BE2C (cell line): ENCODE data around the gene PAM16.

Experiments
- DNase-seq: peaks from one replicate; pipeline ENCODE4 v3.0.0-alpha.2; 2020
- H3K27me3 ChIP-seq: fragments of 250-450 bp; sonication (Bioruptor Pico); 2 replicates; pipeline ENCODE4 v1.5.1; 2020; ENCODE audit warnings: mild to moderate bottlenecking
- H3K36me3 ChIP-seq: fragments of 250-450 bp; sonication (Bioruptor Pico); 2 replicates; pipeline ENCODE4 v1.5.1; 2020; ENCODE audit warnings: mild to moderate bottlenecking
- H3K4me1 ChIP-seq: fragments of 250-450 bp; sonication (Bioruptor Pico); 2 replicates; pipeline ENCODE4 v1.5.1; 2020
- H3K4me3 ChIP-seq: 2 replicates; pipeline ENCODE4 v1.5.1; 2011; ENCODE audit warnings: low read depth, low read length
- H3K9me3 ChIP-seq: fragments of 250-450 bp; sonication (Bioruptor Pico); 2 replicates; pipeline ENCODE4 v1.5.1; 2020
- TF ChIP-seq, protein P1 (sequence below): IDR thresholded peaks from 2 replicates; pipeline ENCODE4 v1.5.1; 2012; ENCODE audit warnings: mild to moderate bottlenecking, low read depth, low read length

Gene PAM16

GRCh38 chr16:4330277-4330874, 20.7 kb downstream of the PAM16 start:
- peak; percentile 90 for DNase-seq
- peaks cover 5% of the 10 kb centered on the region; the same call in 1 of the 2 replicates for H3K4me1 ChIP-seq
- no peak overlapping the region for H3K4me3 ChIP-seq

GRCh38 chr16:4328782-4329775, 22.0 kb downstream of the PAM16 start:
- H3K27me3 ChIP-seq: no peaks in the 10 kb centered on the region
- H3K36me3 ChIP-seq: no peaks in the 10 kb centered on the region
- TF ChIP-seq, protein P1, sequence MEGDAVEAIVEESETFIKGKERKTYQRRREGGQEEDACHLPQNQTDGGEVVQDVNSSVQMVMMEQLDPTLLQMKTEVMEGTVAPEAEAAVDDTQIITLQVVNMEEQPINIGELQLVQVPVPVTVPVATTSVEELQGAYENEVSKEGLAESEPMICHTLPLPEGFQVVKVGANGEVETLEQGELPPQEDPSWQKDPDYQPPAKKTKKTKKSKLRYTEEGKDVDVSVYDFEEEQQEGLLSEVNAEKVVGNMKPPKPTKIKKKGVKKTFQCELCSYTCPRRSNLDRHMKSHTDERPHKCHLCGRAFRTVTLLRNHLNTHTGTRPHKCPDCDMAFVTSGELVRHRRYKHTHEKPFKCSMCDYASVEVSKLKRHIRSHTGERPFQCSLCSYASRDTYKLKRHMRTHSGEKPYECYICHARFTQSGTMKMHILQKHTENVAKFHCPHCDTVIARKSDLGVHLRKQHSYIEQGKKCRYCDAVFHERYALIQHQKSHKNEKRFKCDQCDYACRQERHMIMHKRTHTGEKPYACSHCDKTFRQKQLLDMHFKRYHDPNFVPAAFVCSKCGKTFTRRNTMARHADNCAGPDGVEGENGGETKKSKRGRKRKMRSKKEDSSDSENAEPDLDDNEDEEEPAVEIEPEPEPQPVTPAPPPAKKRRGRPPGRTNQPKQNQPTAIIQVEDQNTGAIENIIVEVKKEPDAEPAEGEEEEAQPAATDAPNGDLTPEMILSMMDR: no peak
- H3K4me3 ChIP-seq: no peak overlapping the region
- no peak for DNase-seq
- H3K9me3 ChIP-seq: no peaks in the 10 kb centered on the region
- H3K4me1 ChIP-seq: peaks cover 9% of the 10 kb centered on the region

More at GRCh38 chr16:4330277-4330874, 20.7 kb downstream of the PAM16 start:
- TF ChIP-seq, protein P1: peak; percentile 94
- H3K27me3 ChIP-seq: no peaks in the 10 kb centered on the region
- no peaks in the 10 kb centered on the region for H3K9me3 ChIP-seq
- H3K36me3 ChIP-seq: no peaks in the 10 kb centered on the region

DNA sequence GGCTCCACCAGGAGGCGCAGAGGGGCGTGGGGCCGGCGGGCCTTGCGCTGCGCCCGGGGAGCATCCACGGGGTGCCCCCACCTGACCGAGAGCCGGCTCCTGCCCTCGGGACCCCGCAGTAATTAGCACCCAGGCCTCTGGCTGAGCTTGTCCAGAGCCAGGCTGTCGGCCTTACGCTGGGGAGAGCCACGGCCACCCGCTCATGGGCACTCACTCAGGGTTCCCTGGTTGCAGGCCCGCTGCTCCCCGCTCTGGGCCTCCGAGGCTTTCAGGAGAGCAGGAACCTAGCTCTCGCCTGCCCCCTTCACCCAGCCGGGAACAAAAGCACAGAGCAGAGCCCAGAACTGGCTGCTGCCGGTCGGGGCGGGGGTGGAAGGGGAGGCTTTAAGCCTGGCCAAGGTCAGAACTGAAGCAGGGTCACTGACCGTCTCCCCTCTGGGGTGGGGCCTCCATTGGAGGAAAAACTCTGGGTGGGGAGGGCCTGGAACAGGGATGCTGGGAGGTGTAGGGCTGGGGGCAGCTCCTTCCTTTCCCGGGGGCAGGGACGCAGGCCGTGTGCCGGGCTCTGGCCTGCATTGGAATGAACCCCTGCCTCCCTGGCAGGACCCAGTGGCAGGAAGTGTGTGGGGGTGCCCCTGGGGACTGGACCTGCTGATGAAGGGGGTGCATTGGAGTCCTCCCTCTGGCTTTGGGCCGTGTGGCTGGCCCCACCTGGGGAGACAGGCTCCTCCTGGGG, 22.9 kb downstream of the PAM16 start:
- Histone ChIP-seq H3K9me3 (no peaks in the 10 kb centered on the region), H3K4me3 (peak overlapping the region; percentile 65), H3K36me3 (no peaks in the 10 kb centered on the region), H3K27me3 (no peaks in the 10 kb centered on the region), H3K4me1 (peaks cover 16% of the 10 kb centered on the region)
- DNase-seq: peak; percentile 89
- TF ChIP-seq, protein P1: peak; percentile 70

DNA sequence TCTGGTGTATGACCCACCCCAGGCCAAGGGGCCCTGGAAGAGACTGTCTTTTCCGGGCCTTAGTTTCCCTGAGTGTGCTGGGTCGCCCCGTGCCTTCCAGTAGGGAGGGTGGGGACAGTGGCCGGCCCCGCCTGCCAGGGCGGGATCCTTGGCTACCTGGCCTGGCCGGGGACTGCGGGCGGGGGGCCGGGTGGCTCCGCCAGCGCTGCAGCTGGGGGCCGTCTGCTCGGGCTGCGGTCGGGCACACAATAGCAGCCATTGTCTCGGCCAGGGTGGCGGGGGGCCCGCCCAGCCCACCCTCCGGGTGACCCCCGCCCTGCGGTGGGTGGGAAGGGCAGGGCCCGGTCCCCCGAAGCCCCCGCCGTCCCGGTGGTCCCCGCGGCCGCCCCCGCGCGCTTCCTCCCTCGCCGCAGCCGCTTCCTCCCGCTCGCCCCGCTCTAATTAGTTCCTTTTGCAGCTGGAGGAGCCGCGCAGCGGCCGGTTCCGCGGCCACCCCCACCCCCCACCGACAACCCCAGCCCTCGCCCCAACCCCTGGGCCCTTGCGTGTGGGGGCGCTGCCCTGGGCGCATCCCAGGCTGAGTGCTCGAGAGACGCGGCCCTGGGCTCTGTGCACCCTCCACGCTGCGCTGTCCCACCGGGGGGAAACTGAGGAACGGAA, 23.6 kb downstream of the PAM16 start:
- TF ChIP-seq, protein P1: no peak
- H3K27me3 ChIP-seq: no peaks in the 10 kb centered on the region
- H3K36me3 ChIP-seq: no peaks in the 10 kb centered on the region
- DNase-seq: no peak
- H3K9me3 ChIP-seq: no peaks in the 10 kb centered on the region
- H3K4me3 ChIP-seq: peak overlapping the region; percentile 65
- H3K4me1 ChIP-seq: peaks cover 16% of the 10 kb centered on the region

DNA sequence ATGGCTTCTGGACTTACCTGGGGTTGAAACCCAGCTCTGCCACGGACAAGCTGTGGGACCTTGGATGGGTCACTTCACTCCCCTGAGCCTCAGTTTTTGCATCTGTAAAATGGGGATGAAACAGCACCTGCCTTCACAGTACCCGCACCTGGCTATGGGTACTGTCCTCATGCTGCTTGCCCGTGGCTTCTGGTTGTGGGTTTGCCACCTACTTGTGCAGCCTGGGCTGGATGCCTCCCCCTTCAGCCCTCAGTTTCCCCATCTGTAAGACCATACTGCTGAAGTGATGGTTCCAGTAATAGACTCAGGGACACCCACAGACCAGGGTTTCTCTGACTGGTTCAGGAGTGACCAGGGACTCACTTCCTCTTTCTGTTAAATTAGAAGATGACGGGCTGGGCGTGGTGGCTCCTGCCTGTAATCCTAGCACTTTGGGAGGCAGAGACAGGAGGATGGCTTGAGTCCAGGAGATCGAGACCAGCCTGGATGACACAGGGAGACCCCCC, 25.8 kb downstream of the PAM16 start:
- no peaks in the 10 kb centered on the region for H3K27me3 ChIP-seq
- peaks cover 19% of the 10 kb centered on the region for H3K4me1 ChIP-seq
- TF ChIP-seq, protein P1: no peak
- H3K36me3 ChIP-seq: no peaks in the 10 kb centered on the region
- DNase-seq: no peak
- H3K4me3 ChIP-seq: no peak overlapping the region
- H3K9me3 ChIP-seq: no peaks in the 10 kb centered on the region
